NCI-H187 treated with DMSO at 0.1 percent for 48 hours (cell line): Measurements from ENCODE around the gene PPM1E.
"Not testable (repeated sequence)": the region's sequence is repeated elsewhere in the genome, so short reads cannot be mapped to it uniquely, and the experiment has no call there.

ENCODE experiments used
- DNase-seq: peaks from one replicate; lab custom pipeline; 2025; lab: John Stamatoyannopoulos, UW

Gene PPM1E

GRCh38 chr17:58779446-58779845 lies 23.8 kb downstream of the PPM1E start:
- no peak for DNase-seq

DNA sequence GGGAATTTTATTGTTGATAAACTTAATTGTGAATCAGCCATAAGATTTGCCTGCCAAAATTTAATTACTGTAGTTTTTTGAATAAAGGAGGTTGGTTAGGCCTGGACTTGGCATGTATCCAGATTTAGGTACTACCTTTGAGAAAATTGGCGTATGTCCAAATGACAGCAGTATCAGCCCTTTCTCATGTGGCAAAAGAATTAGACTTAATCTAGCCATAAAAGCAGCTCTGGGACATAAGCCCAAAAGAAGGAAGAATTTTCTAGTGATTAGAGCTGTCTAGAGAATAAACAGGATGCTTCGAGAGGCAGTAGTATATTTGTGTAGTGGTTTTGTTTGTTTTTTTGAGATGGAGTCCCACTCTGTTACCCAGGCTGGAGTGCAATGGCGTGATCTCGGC lies 27.7 kb downstream of the PPM1E start:
- no peak for DNase-seq

GRCh38 chr17:58785097-58785496 lies 29.4 kb downstream of the PPM1E start:
- DNase-seq, result no peak

- DNase-seq, result no peak
Measured at GRCh38 chr17:58786586-58787295, 31.1 kb downstream of the PPM1E start.

- no peak for DNase-seq
Measured at GRCh38 chr17:58788199-58788598, 32.5 kb downstream of the PPM1E start.

DNA sequence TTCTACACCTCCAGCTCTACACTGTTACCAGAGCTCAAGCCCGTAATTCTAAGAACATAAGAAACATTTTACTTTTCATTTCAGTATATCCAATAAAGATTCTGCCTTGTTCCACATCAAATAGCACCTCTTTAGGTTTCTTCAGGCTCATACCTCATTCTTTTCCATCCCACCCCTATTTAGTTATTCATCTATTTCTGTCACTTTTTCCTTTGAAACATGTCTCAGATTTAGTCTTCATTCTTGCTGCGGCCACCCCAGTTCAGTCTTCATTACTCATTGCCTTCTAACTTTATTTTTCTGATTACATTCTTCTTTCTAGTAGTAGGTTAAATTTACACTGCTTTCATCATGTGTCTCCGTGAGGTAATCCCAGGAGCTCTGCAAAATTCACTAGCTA lies 33.5 kb downstream of the PPM1E start:
- DNase-seq, result no peak

GRCh38 chr17:58789831-58790230 lies 34.2 kb downstream of the PPM1E start:
- no peak for DNase-seq

DNA sequence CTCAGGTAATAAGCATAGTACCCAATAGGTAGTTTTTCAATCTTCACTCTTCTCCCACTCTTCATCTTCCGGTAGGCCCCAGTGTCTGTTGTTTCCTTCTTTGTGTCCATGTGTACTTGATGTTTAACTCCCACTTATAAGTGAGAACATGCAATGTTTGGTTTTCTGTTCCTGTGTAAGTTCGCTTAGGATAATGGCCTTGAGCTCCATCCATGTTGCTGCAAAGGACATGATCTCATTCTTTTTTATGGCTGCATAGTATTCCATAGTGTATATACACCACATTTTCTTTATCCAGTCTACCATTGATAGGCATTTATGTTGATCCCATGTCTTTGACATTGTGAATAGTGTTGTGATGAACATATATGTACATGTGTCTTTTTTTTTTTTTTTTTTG lies 38.9 kb downstream of the PPM1E start:
- DNase-seq, result not testable (repeated sequence)

DNA sequence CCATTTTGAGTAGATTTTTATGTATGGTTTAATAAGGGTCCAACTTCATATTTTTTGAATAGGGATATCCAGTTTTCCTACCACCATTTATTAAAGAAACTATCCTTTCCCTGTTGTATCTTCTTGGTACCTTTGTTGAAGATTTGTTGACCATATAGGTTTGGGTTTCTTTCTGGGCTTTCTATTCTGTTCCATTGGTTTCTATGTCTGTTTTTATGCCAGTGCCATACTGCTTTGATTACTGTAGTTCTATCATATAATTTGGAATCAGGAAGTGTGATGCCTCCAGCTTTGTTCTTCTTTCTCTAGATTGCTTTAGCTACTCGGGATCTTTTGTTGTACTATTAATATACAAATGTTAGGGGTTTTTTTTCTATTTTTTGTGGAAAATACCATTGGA lies 46.5 kb downstream of the PPM1E start:
- DNase-seq, result no peak

DNA sequence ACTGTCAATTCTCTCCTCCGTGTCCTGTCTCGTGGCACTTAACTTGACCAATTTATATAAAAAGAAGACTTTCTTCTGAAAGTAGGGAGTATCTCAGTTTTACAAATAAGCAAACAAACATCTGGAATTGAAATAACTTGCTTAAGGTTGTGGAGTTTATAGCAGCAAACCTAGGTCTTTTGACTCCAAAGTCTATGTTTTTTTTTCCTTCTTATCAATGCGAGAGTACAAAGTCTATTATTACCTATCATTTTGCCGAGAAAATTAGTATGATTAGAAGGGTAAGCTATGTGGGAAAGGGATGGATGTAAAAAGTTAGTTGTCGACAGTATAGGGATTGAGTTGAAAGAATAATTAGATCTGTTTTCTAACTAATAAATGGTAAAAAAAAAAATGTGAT lies 50.4 kb downstream of the PPM1E start:
- no peak for DNase-seq

GRCh38 chr17:58808609-58809563 lies 53.2 kb downstream of the PPM1E start:
- no peak for DNase-seq

- DNase-seq, result no peak
Measured at GRCh38 chr17:58809564-58809936, 53.9 kb downstream of the PPM1E start.

DNA sequence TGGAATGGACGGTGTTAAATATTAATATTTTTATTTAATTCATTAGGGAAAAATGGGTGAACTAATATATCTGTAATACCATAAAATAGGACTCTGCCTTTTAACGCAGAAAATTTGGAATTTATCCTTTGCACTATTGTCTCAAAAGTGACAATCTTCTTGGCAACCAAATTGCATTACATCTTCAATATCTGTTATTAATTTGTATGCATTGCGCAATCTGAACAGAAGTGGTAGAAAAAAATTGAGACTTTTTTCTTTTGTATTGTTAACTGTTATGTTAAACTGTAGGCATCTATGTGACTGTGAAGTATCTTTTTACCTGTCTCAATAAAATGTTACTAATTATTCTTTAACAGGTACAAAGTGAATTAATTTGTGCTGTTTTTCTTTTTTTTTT lies 55.6 kb downstream of the PPM1E start:
- DNase-seq, result no peak

- no peak for DNase-seq
Measured at GRCh38 chr17:58813712-58814111, 58.1 kb downstream of the PPM1E start.

GRCh38 chr17:58818654-58819053 lies 63.0 kb downstream of the PPM1E start:
- DNase-seq, result no peak

DNA sequence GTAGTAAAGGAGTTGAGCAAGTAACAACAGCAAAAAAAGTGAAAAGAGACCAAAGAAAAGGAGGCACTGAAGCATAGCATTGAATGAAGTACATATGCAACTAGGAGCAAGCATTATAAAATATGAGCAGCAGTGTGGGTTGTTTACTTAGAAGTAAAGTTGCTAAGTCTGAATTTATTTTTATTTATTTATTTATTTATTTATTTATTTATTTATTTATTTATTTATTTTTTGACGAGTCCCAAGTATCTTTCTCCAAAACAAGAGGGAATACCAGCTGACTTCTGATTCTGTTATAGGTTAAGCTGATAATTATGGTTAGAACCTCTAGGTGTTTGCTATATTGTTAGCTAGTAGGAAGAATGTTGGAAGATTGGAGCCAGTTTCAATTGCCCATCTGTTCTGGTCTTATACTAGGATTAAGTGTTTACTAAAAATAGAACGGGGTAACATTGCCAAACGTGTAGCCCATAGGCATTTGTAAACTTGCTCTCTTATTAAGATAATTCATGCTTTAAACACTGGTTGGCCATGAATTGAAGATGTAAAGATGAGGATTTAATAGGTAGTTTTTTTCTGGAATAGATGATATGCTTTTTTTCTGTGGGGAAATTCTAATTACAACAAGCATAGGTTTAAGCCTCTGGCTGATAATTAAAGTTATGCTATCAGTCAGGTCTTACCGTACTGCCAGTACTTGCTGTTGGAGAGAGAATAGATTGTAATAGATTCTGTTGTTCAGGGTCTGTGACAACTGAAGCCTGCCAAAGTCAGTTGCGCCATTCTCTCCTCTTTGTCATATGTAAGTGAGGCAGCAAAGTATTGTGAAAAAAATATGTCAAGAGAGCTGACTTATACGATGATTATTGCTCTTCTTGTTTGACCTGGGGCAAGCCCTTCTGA lies 66.7 kb downstream of the PPM1E start:
- DNase-seq, result no peak

- DNase-seq, result no peak
Measured at GRCh38 chr17:58823051-58823525, 67.4 kb downstream of the PPM1E start.

DNA sequence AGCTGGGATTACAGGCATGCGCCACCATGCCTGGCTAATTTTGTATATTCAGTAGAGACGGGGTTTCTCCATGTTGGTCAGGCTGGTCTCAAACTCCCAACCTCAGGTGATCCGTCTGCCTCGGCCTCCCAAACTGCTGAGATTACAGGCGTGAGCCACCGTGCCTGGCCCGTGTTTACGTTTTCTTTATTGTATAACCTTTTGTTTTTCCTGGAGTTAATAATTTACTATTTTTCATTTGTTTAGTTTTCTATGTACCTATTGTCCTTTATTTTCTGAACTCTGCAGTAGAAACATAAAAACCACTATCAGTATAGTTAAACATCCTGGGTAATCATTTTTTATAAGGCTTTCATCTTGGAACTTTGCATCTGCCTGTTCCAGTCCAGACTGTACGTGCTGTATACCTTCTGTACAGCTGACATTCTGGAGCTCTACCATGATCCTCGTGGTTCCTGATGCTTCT lies 73.6 kb downstream of the PPM1E start:
- no peak for DNase-seq

GRCh38 chr17:58831780-58832179 lies 76.1 kb downstream of the PPM1E start:
- no peak for DNase-seq

GRCh38 chr17:58832514-58832913 lies 76.9 kb downstream of the PPM1E start:
- no peak for DNase-seq

DNA sequence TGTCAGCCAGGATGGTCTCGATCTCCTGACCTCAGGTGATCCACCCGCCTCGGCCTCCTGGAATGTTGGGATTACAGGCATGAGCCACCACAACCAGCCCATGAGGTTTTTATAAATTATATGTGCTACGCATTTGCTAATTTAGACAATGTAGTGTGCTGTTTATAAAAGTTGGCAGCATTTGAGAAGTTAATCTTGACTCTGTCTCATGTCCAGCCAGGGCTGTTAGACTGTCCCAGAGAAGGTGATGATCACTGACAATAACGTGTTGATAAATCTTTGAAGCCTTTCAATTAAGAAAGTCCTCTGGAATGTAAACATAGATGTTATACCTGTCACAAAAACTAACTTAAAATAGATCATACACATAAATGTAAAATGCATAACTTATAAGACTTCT lies 82.0 kb downstream of the PPM1E start:
- DNase-seq, result no peak
